ENCODE results near the gene UTP14C. TPM values are rescaled to one million over a fixed set of nuclear protein-coding genes. Genes with fewer than 3 reads are reported as not detected.

Gene UTP14C
- total RNA-seq, 1 experiment from 2014 or later, result 14.6 TPM

GRCh38 chr13:52006523-52007245 lies 17.8 kb upstream of the UTP14C start:
- no peaks in the 10 kb centered on the region for H3K27me3 Mint-ChIP-seq (ENCODE audit: insufficient read depth, unreplicated experiment)
- H3K36me3 Mint-ChIP-seq (ENCODE audit: insufficient read depth, unreplicated experiment), result no peaks in the 10 kb centered on the region
- no peak overlapping the region for H3K4me3 Mint-ChIP-seq (ENCODE audit: unreplicated experiment)
- POLR2A ChIA-PET, result no interaction called here
- no peak for DNase-seq (ENCODE audit: unreplicated experiment)
- CTCF ChIA-PET, result interaction anchor here (0.6 to 2.2 kb wide), 2 partner anchors 10 to 40 kb away, joined by 4 to 6 read pairs; no protein-coding TSS in a partner anchor
- TF ChIP-seq, protein P1, sequence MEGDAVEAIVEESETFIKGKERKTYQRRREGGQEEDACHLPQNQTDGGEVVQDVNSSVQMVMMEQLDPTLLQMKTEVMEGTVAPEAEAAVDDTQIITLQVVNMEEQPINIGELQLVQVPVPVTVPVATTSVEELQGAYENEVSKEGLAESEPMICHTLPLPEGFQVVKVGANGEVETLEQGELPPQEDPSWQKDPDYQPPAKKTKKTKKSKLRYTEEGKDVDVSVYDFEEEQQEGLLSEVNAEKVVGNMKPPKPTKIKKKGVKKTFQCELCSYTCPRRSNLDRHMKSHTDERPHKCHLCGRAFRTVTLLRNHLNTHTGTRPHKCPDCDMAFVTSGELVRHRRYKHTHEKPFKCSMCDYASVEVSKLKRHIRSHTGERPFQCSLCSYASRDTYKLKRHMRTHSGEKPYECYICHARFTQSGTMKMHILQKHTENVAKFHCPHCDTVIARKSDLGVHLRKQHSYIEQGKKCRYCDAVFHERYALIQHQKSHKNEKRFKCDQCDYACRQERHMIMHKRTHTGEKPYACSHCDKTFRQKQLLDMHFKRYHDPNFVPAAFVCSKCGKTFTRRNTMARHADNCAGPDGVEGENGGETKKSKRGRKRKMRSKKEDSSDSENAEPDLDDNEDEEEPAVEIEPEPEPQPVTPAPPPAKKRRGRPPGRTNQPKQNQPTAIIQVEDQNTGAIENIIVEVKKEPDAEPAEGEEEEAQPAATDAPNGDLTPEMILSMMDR (IDR thresholded peaks at IDR 0.05; ENCODE audit: unreplicated experiment), result no peak
- no TSS peak for BruUV-seq (replicated peaks)
- intact Hi-C loops (cut with micrococcal nuclease), result no loop called here
- H3K27ac Mint-ChIP-seq (ENCODE audit: low read depth, unreplicated experiment), result no peak overlapping the region
- H3K9me3 Mint-ChIP-seq (ENCODE audit: unreplicated experiment), result no peaks in the 10 kb centered on the region
- peaks cover 26% of the 10 kb centered on the region for H3K4me1 Mint-ChIP-seq (ENCODE audit: insufficient read depth, unreplicated experiment)

DNA sequence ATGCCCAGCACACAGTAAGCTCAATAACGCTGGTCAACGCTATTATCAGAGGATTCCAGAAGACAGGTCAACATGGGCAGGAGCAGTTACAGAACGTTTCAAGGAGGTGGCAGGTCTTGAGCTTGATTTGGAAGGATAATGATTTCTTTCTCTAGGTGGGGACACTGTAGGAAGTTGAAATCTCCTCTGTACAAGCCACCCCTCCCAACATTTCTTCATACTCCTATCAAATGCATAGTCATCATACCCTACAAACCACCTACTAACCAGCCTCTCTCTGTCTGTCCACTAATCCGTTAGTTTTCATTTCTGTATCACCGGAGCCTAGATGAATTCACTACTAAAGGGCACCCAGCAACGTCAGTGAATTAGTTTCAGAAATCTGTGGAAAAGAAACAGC lies 14.5 kb upstream of the UTP14C start:
- no peaks in the 10 kb centered on the region for H3K9me3 Mint-ChIP-seq (ENCODE audit: unreplicated experiment)
- no peak for DNase-seq (ENCODE audit: unreplicated experiment)
- H3K27me3 Mint-ChIP-seq (ENCODE audit: insufficient read depth, unreplicated experiment), result no peaks in the 10 kb centered on the region
- no peaks in the 10 kb centered on the region for H3K36me3 Mint-ChIP-seq (ENCODE audit: insufficient read depth, unreplicated experiment)
- intact Hi-C loops (cut with micrococcal nuclease), result loop anchor here (5.0 kb wide), 1 partner anchor 598 kb away; no protein-coding TSS in a partner anchor
- H3K27ac Mint-ChIP-seq (ENCODE audit: low read depth, unreplicated experiment), result no peak overlapping the region
- TF ChIP-seq, protein P1 (IDR thresholded peaks at IDR 0.05; ENCODE audit: unreplicated experiment), result no peak
- BruUV-seq (replicated peaks), result no TSS peak
- ChIA-PET CTCF (interaction anchor here (2.5 kb wide), 1 partner anchor 117 kb away, joined by 9 read pairs; no protein-coding TSS in a partner anchor), POLR2A (no interaction called here)
- H3K4me1 Mint-ChIP-seq (ENCODE audit: insufficient read depth, unreplicated experiment), result peaks cover 26% of the 10 kb centered on the region
- H3K4me3 Mint-ChIP-seq (ENCODE audit: unreplicated experiment), result peak overlapping the region; percentile 92

GRCh38 chr13:52010890-52011631 lies 13.4 kb upstream of the UTP14C start, which contains the start of gene ATP7B:
Gene ATP7B, minus strand, starts transcription at chr13:52011450. Its CDS starts 113 bp downstream, at chr13:52011337.
- POLR2A ChIA-PET, result no interaction called here
- BruUV-seq (replicated peaks), result no TSS peak

More at GRCh38 chr13:52010890-52011631, 13.4 kb upstream of the UTP14C start, which contains the start of gene ATP7B:
- CTCF ChIA-PET, result interaction anchor here (0.7 to 1.3 kb wide), 2 partner anchors 10 to 14 kb away, joined by 3 to 4 read pairs; partner anchors contain the start of gene UTP14C
- H3K27ac Mint-ChIP-seq (ENCODE audit: low read depth, unreplicated experiment), result peak within 1 kb of the TSS; percentile 90
- H3K27me3 Mint-ChIP-seq (ENCODE audit: insufficient read depth, unreplicated experiment), result no peaks in the 10 kb centered on the region
- peaks cover 17% of the 10 kb centered on the region for H3K4me1 Mint-ChIP-seq (ENCODE audit: insufficient read depth, unreplicated experiment)
- no peak for DNase-seq (ENCODE audit: unreplicated experiment)
- no peaks in the 10 kb centered on the region for H3K9me3 Mint-ChIP-seq (ENCODE audit: unreplicated experiment)
- TF ChIP-seq, protein P1 (IDR thresholded peaks at IDR 0.05; ENCODE audit: unreplicated experiment), result no peak
- intact Hi-C loops (cut with micrococcal nuclease), result loop anchor here (5.0 kb wide), 1 partner anchor 599 kb away; no protein-coding TSS in a partner anchor
- peak within 1 kb of the TSS; percentile 92 for H3K4me3 Mint-ChIP-seq (ENCODE audit: unreplicated experiment)
- H3K36me3 Mint-ChIP-seq (ENCODE audit: insufficient read depth, unreplicated experiment), result peaks cover 10% of the 10 kb centered on the region
